GM12878 (cell line): ENCODE data around the gene GAREM1. TPM values are rescaled to one million over a fixed set of nuclear protein-coding genes. Genes with fewer than 3 reads are reported as not detected.

ENCODE experiments used
- ATAC-seq: fragments of 200-7000 bp; cut with Tn5 transposase; 3 replicates; pipeline ENCODE4 v1.9.1; 2020; ENCODE audit warnings: mild to moderate bottlenecking, moderate library complexity
- BruUV-seq: library from RNA; stranded (reverse); fragments of 400-500 nt; replicated peaks from 2 replicates; lab custom pipeline; 2021; lab: Mats Ljungman, UMichigan
- CTCF ChIA-PET: fragments of 300-600 bp; sonication (Branson Sonifier 250); formaldehyde crosslinking; extraction: SDS; loops from one replicate; lab custom pipeline; 2021; ENCODE audit warnings: inconsistent platforms; lab: Yijun Ruan, JAX
- POLR2A ChIA-PET: fragments of 350-600 bp; formaldehyde crosslinking; extraction: SDS; loops from one replicate; lab custom pipeline; 2021; ENCODE audit warnings: inconsistent platforms; lab: Charles Lee
- RAD21 ChIA-PET: fragments of 300-600 bp; sonication (Branson Sonifier 250); formaldehyde crosslinking; loops from one replicate; lab custom pipeline; 2023; ENCODE audit warnings: antibody characterized with exemption; ENCODE audit not compliant: unreplicated experiment; lab: Charles Lee
- SMC1A ChIA-PET: fragments of 300-600 bp; sonication (Branson Sonifier 250); formaldehyde crosslinking; loops from one replicate; lab custom pipeline; 2023; ENCODE audit not compliant: unreplicated experiment, uncharacterized antibody; lab: Charles Lee
- DNase-seq: peaks from one replicate; pipeline ENCODE4 v3.0.0-alpha.2; 2011; ENCODE audit warnings: low read depth, low spot score
- FAIRE-seq: peaks from 3 replicates; lab custom pipeline; 2011; peaks lifted over from hg19 to GRCh38; lab: Jason Lieb, UNC
- H2AFZ ChIP-seq: 2 replicates; pipeline ENCODE4 v1.6.0; 2011; ENCODE audit warnings: low read depth, low read length, control low read depth; ENCODE audit not compliant: control insufficient read depth
- H3K27ac ChIP-seq: 2 replicates; pipeline ENCODE4 v1.5.1; 2011; ENCODE audit warnings: control low read depth; ENCODE audit not compliant: control insufficient read depth, insufficient read depth
- H3K27me3 ChIP-seq, 2 experiments: replicated peaks in 1 of 2; 2 replicates each; pipeline versions ENCODE4 v1.6.0 to v1.6.1; 2011; ENCODE audit warnings: low read length in 1 of 2; ENCODE audit not compliant: control insufficient read depth in 2 of 2, insufficient read depth in 2 of 2
- H3K36me3 ChIP-seq, 2 experiments: 2 replicates each; pipeline ENCODE4 v1.5.1; 2011; ENCODE audit warnings: low read length in 1 of 2; ENCODE audit not compliant: control insufficient read depth in 2 of 2, insufficient read depth in 2 of 2
- H3K4me1 ChIP-seq: 2 replicates; pipeline ENCODE4 v1.6.1; 2011; ENCODE audit warnings: mild to moderate bottlenecking, low read length, moderate library complexity, mixed read lengths; ENCODE audit not compliant: control insufficient read depth, insufficient read depth
- H3K4me2 ChIP-seq: 2 replicates; pipeline ENCODE4 v1.6.0; 2011; ENCODE audit warnings: control low read depth; ENCODE audit not compliant: control insufficient read depth, insufficient read depth
- H3K4me3 ChIP-seq: fragments of 200-600 bp; sonication (generic); 2 replicates; pipeline ENCODE4 v1.5.1; 2016
- H3K79me2 ChIP-seq: 2 replicates; pipeline ENCODE4 v1.6.0; 2011; ENCODE audit warnings: low read length; ENCODE audit not compliant: control insufficient read depth, insufficient read depth
- H3K9ac ChIP-seq: 2 replicates; pipeline ENCODE4 v1.8.0; 2011; ENCODE audit warnings: low read length, control low read depth, mixed read lengths; ENCODE audit not compliant: control insufficient read depth, insufficient read depth
- H3K9me3 ChIP-seq: replicated peaks from 3 replicates; pipeline ENCODE4 v1.5.1; 2011; ENCODE audit warnings: mild to moderate bottlenecking, low read length; ENCODE audit not compliant: control insufficient read depth, insufficient read depth
- H4K20me1 ChIP-seq: 2 replicates; pipeline ENCODE4 v1.6.0; 2011; ENCODE audit not compliant: control insufficient read depth, insufficient read depth
- GATAD2B ChIP-seq: fragments of 450-650 bp; conservative IDR thresholded peaks from 2 replicates; pipeline ENCODE4 v1.6.1; 2017; ENCODE audit warnings: low read depth, mild to moderate bottlenecking, moderate library complexity
- KLF5 ChIP-seq: fragments of 450-650 bp; IDR thresholded peaks from 2 replicates; pipeline ENCODE4 v1.6.1; 2014; ENCODE audit warnings: mild to moderate bottlenecking; ENCODE audit not compliant: partially characterized antibody
- MEF2B ChIP-seq: fragments of 450-650 bp; IDR thresholded peaks from 2 replicates; pipeline ENCODE4 v1.6.1; 2018; ENCODE audit warnings: mild to moderate bottlenecking, moderate library complexity; ENCODE audit not compliant: partially characterized antibody, poor library complexity, severe bottlenecking
- MYB ChIP-seq: fragments of 150-350 bp; IDR thresholded peaks from 2 replicates; pipeline ENCODE4 v1.6.1; 2014; ENCODE audit warnings: mild to moderate bottlenecking, low read depth, low read length, borderline replicate concordance
- SUZ12 ChIP-seq: fragments of 200-600 bp; sonication (generic); IDR thresholded peaks from one replicate; pipeline ENCODE4 v1.6.1; 2018; ENCODE audit warnings: antibody characterized with exemption, mild to moderate bottlenecking; ENCODE audit not compliant: unreplicated experiment
- ZBED1 ChIP-seq: IDR thresholded peaks from 2 replicates; pipeline ENCODE4 v1.6.1; 2016; ENCODE audit warnings: borderline replicate concordance
- ZZZ3 ChIP-seq: IDR thresholded peaks from 2 replicates; pipeline ENCODE4 v1.6.1; 2011; ENCODE audit warnings: low read depth; ENCODE audit not compliant: control insufficient read depth, insufficient read length
- WGBS: methylation state at CpG from one replicate; pipeline ENCODE4 v1.1.6; 2016; ENCODE audit warnings: low lambda C conversion rate; ENCODE audit not compliant: insufficient replicate concordance, insufficient coverage; ENCODE audit errors: missing lambda C conversion rate; 5-methylcytosine and 5-hydroxymethylcytosine counted together
- in situ Hi-C: fragments of 300-500 bp; cut with MboI; formaldehyde crosslinking; loops from 9 replicates; pipeline ENCODE4 v1.14.3; 2018; ENCODE audit warnings: mixed read lengths
- intact Hi-C: fragments of 100-400 bp; cut with micrococcal nuclease; formaldehyde crosslinking; loops from one replicate; pipeline ENCODE4 v1.14.2; 2022; ENCODE audit not compliant: unreplicated experiment
- polyA plus RNA-seq, 11 experiments: library from polyadenylated mRNA; depleted of rRNA in 4 of 11; unstranded in 6 of 11; stranded (reverse) in 5 of 11; fragments of >200 nt; fragmentation: Nextera tagmentation in 4 of 11; fragmentation: Illumina TruSeq in 1 of 11; extraction: Ambion mirVana in 4 of 11; extraction: Trizol in 1 of 11; gene quantifications; 1 replicate in 1 of 11; 2 replicates in 10 of 11; pipeline versions ENCODE4 v1.2.1 to v1.2.3, GENCODE V29; 2011 to 2016; ENCODE audit warnings: inconsistent platforms in 2 of 11, missing spikeins in 2 of 11, low read depth in 1 of 11
- total RNA-seq, 4 experiments: library from RNA; depleted of rRNA in 3 of 4; stranded (reverse); fragments of >200 nt in 3 of 4; fragmentation: Illumina TruSeq in 1 of 4; extraction: Trizol in 1 of 4; gene quantifications; 2 replicates each; pipeline versions ENCODE4 v1.2.1 to v1.2.3, GENCODE V29; 2013 to 2021
- TF ChIP-seq, protein P1 (sequence below): IDR thresholded peaks from 2 replicates; pipeline ENCODE4 v1.6.1; 2012; ENCODE audit warnings: improper control_type of control experiment, low read depth, low read length; ENCODE audit not compliant: insufficient replicate concordance
- TF ChIP-seq, protein P2 (sequence below): fragments of 450-650 bp; IDR thresholded peaks from 2 replicates; pipeline ENCODE4 v1.6.1; 2017; ENCODE audit warnings: mild to moderate bottlenecking, moderate library complexity
- TF ChIP-seq, protein P3 (sequence below): fragments of 450-650 bp; IDR thresholded peaks from 2 replicates; pipeline ENCODE4 v1.6.1; 2017; ENCODE audit warnings: borderline replicate concordance
- TF ChIP-seq, protein P4 (sequence below), 3 experiments: IDR thresholded peaks in 2 of 3; conservative IDR thresholded peaks in 1 of 3; 2 replicates each; pipeline ENCODE4 v1.5.1; 2011; ENCODE audit warnings: low read depth in 3 of 3, low read length in 3 of 3, mild to moderate bottlenecking in 3 of 3, control low read depth in 2 of 3, moderate library complexity in 2 of 3, inconsistent platforms in 1 of 3, mixed read lengths in 1 of 3; ENCODE audit not compliant: control insufficient read depth in 2 of 3, insufficient read depth in 1 of 3; ENCODE audit errors: extremely low read depth in 1 of 3

GAREM1 gene
- total and polyA plus RNA-seq, 10 of the 15 experiments (the other 5 are each of a cell fraction or from before 2014, with no cell fraction given) = 0.05 to 0.29 (median 0.05) TPM; not detected in 7

DNA sequence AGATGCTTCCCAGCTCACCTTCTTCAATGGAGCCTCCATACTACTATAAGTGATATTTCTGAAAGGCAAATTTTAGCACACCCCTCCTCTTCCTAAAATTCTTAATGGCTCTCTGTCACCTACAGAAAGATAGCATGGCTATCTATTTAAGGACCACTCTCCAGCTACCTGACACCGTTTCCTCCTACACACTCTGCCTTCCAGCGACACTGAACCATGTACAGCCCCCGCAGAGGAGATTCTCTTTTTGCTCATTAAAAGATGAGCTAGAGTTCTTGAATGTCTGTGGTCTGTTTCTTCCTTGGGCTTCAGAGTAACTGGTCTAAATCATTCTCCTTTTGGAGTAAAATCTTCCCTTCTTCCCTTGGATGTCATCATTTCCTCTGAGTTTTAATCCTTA is 38.4 kb upstream of the GAREM1 start:
- no TSS peak for BruUV-seq
- 2% methylated on average over 3 of the region's 3 CpGs for WGBS
- ChIA-PET POLR2A (no interaction called here), RAD21 (no interaction called here), CTCF (interaction anchor here (1.6 kb wide), 1 partner anchor 9 kb away, joined by 3 read pairs; no protein-coding TSS in a partner anchor), SMC1A (interaction anchor here (0.7 to 1.3 kb wide), 2 partner anchors 290 to 299 kb away, joined by 3 read pairs; no protein-coding TSS in a partner anchor)
- H3K9me3 ChIP-seq = no peaks in the 10 kb centered on the region
- in situ Hi-C loops (no loop called here), intact Hi-C loops (no loop called here)
- no peaks in the 10 kb centered on the region for H4K20me1 ChIP-seq
- H3K4me2 ChIP-seq = no peak overlapping the region
- no peak for ATAC-seq
- no peaks in the 10 kb centered on the region for H3K36me3 ChIP-seq
- no peaks in the 10 kb centered on the region for H3K79me2 ChIP-seq
- no peak overlapping the region for H3K4me3 ChIP-seq
- H3K27me3 ChIP-seq = no peaks in the 10 kb centered on the region
- no peaks in the 10 kb centered on the region for H3K4me1 ChIP-seq
- DNase-seq = no peak
- no peak overlapping the region for H2AFZ ChIP-seq
- no peak overlapping the region for H3K9ac ChIP-seq
- no peak overlapping the region for H3K27ac ChIP-seq
- no peak for FAIRE-seq
- TF ChIP-seq ZBED1 = no peak
- no peak for TF ChIP-seq KLF5
- TF ChIP-seq, protein P1, sequence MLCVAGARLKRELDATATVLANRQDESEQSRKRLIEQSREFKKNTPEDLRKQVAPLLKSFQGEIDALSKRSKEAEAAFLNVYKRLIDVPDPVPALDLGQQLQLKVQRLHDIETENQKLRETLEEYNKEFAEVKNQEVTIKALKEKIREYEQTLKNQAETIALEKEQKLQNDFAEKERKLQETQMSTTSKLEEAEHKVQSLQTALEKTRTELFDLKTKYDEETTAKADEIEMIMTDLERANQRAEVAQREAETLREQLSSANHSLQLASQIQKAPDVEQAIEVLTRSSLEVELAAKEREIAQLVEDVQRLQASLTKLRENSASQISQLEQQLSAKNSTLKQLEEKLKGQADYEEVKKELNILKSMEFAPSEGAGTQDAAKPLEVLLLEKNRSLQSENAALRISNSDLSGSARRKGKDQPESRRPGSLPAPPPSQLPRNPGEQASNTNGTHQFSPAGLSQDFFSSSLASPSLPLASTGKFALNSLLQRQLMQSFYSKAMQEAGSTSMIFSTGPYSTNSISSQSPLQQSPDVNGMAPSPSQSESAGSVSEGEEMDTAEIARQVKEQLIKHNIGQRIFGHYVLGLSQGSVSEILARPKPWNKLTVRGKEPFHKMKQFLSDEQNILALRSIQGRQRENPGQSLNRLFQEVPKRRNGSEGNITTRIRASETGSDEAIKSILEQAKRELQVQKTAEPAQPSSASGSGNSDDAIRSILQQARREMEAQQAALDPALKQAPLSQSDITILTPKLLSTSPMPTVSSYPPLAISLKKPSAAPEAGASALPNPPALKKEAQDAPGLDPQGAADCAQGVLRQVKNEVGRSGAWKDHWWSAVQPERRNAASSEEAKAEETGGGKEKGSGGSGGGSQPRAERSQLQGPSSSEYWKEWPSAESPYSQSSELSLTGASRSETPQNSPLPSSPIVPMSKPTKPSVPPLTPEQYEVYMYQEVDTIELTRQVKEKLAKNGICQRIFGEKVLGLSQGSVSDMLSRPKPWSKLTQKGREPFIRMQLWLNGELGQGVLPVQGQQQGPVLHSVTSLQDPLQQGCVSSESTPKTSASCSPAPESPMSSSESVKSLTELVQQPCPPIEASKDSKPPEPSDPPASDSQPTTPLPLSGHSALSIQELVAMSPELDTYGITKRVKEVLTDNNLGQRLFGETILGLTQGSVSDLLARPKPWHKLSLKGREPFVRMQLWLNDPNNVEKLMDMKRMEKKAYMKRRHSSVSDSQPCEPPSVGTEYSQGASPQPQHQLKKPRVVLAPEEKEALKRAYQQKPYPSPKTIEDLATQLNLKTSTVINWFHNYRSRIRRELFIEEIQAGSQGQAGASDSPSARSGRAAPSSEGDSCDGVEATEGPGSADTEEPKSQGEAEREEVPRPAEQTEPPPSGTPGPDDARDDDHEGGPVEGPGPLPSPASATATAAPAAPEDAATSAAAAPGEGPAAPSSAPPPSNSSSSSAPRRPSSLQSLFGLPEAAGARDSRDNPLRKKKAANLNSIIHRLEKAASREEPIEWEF = no peak
- no peak for TF ChIP-seq MYB
- TF ChIP-seq GATAD2B = no peak
- TF ChIP-seq, protein P2, sequence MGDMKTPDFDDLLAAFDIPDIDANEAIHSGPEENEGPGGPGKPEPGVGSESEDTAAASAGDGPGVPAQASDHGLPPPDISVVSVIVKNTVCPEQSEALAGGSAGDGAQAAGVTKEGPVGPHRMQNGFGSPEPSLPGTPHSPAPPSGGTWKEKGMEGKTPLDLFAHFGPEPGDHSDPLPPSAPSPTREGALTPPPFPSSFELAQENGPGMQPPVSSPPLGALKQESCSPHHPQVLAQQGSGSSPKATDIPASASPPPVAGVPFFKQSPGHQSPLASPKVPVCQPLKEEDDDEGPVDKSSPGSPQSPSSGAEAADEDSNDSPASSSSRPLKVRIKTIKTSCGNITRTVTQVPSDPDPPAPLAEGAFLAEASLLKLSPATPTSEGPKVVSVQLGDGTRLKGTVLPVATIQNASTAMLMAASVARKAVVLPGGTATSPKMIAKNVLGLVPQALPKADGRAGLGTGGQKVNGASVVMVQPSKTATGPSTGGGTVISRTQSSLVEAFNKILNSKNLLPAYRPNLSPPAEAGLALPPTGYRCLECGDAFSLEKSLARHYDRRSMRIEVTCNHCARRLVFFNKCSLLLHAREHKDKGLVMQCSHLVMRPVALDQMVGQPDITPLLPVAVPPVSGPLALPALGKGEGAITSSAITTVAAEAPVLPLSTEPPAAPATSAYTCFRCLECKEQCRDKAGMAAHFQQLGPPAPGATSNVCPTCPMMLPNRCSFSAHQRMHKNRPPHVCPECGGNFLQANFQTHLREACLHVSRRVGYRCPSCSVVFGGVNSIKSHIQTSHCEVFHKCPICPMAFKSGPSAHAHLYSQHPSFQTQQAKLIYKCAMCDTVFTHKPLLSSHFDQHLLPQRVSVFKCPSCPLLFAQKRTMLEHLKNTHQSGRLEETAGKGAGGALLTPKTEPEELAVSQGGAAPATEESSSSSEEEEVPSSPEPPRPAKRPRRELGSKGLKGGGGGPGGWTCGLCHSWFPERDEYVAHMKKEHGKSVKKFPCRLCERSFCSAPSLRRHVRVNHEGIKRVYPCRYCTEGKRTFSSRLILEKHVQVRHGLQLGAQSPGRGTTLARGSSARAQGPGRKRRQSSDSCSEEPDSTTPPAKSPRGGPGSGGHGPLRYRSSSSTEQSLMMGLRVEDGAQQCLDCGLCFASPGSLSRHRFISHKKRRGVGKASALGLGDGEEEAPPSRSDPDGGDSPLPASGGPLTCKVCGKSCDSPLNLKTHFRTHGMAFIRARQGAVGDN = no peak
- no peak for TF ChIP-seq SUZ12
- TF ChIP-seq, protein P3, sequence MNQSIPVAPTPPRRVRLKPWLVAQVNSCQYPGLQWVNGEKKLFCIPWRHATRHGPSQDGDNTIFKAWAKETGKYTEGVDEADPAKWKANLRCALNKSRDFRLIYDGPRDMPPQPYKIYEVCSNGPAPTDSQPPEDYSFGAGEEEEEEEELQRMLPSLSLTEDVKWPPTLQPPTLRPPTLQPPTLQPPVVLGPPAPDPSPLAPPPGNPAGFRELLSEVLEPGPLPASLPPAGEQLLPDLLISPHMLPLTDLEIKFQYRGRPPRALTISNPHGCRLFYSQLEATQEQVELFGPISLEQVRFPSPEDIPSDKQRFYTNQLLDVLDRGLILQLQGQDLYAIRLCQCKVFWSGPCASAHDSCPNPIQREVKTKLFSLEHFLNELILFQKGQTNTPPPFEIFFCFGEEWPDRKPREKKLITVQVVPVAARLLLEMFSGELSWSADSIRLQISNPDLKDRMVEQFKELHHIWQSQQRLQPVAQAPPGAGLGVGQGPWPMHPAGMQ = no peak
- TF ChIP-seq ZZZ3 = no peak
- TF ChIP-seq, protein P4, sequence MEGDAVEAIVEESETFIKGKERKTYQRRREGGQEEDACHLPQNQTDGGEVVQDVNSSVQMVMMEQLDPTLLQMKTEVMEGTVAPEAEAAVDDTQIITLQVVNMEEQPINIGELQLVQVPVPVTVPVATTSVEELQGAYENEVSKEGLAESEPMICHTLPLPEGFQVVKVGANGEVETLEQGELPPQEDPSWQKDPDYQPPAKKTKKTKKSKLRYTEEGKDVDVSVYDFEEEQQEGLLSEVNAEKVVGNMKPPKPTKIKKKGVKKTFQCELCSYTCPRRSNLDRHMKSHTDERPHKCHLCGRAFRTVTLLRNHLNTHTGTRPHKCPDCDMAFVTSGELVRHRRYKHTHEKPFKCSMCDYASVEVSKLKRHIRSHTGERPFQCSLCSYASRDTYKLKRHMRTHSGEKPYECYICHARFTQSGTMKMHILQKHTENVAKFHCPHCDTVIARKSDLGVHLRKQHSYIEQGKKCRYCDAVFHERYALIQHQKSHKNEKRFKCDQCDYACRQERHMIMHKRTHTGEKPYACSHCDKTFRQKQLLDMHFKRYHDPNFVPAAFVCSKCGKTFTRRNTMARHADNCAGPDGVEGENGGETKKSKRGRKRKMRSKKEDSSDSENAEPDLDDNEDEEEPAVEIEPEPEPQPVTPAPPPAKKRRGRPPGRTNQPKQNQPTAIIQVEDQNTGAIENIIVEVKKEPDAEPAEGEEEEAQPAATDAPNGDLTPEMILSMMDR (IDR thresholded peaks at IDR 0.05 in 2 of 3, conservative IDR thresholded peaks at IDR 0.05 in 1 of 3; ENCODE audit: control insufficient read depth in 2 of 3, extremely low read depth in 1 of 3, insufficient read depth in 1 of 3, low read depth in 3 of 3, low read length in 3 of 3) = no peak
- no peak for TF ChIP-seq MEF2B
